NB4 (cell line): ENCODE measurements around the gene PEAK1.

Experiments used
- POLR2A ChIP-seq: IDR thresholded peaks from 2 replicates; pipeline ENCODE4 v1.6.1; 2011; ENCODE audit warnings: mild to moderate bottlenecking; ENCODE audit not compliant: insufficient read length; ENCODE audit errors: extremely low read depth
- TF ChIP-seq, protein P1 (sequence below): IDR thresholded peaks from one replicate; pipeline ENCODE4 v1.5.1; 2012; ENCODE audit warnings: low read depth, low read length

GRCh38 chr15:77296773-77297337 is 123.0 kb downstream of the PEAK1 start:
- TF ChIP-seq, protein P1, sequence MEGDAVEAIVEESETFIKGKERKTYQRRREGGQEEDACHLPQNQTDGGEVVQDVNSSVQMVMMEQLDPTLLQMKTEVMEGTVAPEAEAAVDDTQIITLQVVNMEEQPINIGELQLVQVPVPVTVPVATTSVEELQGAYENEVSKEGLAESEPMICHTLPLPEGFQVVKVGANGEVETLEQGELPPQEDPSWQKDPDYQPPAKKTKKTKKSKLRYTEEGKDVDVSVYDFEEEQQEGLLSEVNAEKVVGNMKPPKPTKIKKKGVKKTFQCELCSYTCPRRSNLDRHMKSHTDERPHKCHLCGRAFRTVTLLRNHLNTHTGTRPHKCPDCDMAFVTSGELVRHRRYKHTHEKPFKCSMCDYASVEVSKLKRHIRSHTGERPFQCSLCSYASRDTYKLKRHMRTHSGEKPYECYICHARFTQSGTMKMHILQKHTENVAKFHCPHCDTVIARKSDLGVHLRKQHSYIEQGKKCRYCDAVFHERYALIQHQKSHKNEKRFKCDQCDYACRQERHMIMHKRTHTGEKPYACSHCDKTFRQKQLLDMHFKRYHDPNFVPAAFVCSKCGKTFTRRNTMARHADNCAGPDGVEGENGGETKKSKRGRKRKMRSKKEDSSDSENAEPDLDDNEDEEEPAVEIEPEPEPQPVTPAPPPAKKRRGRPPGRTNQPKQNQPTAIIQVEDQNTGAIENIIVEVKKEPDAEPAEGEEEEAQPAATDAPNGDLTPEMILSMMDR: no peak
- TF ChIP-seq POLR2A: no peak
